Uterus (tissue), 4 donors: ENCODE results near the gene TTLL10. TPM values are rescaled to one million over a fixed set of nuclear protein-coding genes. Genes with fewer than 3 reads are reported as not detected.

Experiments
- DNase-seq, 2 donors: peaks; one replicate each; pipeline ENCODE4 v3.0.0-alpha.2; 2019 to 2020
- H3K27ac ChIP-seq, 2 donors: fragments of 200-600 bp; sonication (generic); 1 replicate in 1 of 2; 2 replicates in 1 of 2; pipeline ENCODE4 v1.5.1; 2016 to 2018
- H3K27me3 ChIP-seq, 2 donors: fragments of 200-600 bp; sonication (generic); one replicate each; pipeline ENCODE4 v1.5.1; 2018 to 2019; ENCODE audit warnings: control low read depth in 1 of 2
- H3K36me3 ChIP-seq, 2 donors: fragments of 200-600 bp; sonication (generic); one replicate each; pipeline ENCODE4 v1.5.1; 2019; ENCODE audit warnings: control low read depth in 1 of 2
- H3K4me1 ChIP-seq, 2 donors: fragments of 200-600 bp; sonication (generic); one replicate each; pipeline ENCODE4 v1.5.1; 2018 to 2019; ENCODE audit warnings: control low read depth in 1 of 2
- H3K4me3 ChIP-seq, 2 donors: fragments of 200-600 bp; sonication (generic); 1 replicate in 1 of 2; 2 replicates in 1 of 2; pipeline ENCODE4 v1.5.1; 2018 to 2019; ENCODE audit warnings: mild to moderate bottlenecking in 1 of 2
- H3K9me3 ChIP-seq, 2 donors: fragments of 200-600 bp; sonication (generic); one replicate each; pipeline ENCODE4 v1.5.1; 2019; ENCODE audit warnings: control low read depth in 1 of 2
- CTCF ChIP-seq, 4 experiments: fragments of 200-600 bp in 2 of 4; fragments of 450-650 bp in 2 of 4; sonication (generic) in 2 of 4; IDR thresholded peaks; one replicate each; pipeline ENCODE4 v1.5.1; 2016 to 2019; ENCODE audit warnings: antibody characterized with exemption in 4 of 4, mild to moderate bottlenecking in 2 of 4, moderate library complexity in 1 of 4
- POLR2A ChIP-seq, 2 donors: fragments of 450-650 bp; IDR thresholded peaks; one replicate each; pipeline ENCODE4 v1.6.1; 2016; ENCODE audit warnings: antibody characterized with exemption in 2 of 2, mild to moderate bottlenecking in 1 of 2, moderate library complexity in 1 of 2
- intact Hi-C: fragments of 100-400 bp; cut with DNase I; formaldehyde crosslinking; loops from one replicate; pipeline ENCODE4 v1.15.1; 2023; ENCODE audit warnings: low total_unique reads
- total RNA-seq, 4 donors: library from RNA; depleted of rRNA in 3 of 4; stranded (reverse); fragments of >200 nt in 3 of 4; gene quantifications; one replicate each; pipeline versions ENCODE4 v1.1.0 to v1.2.4, GENCODE V29; 2014 to 2023
- donor health status: DM: yes; HTN: yes; CAD: no.

Gene TTLL10
- total RNA-seq, 4 donors from 2014 or later: 0.35 to 0.51 TPM; not detected in 2

- no peak for TF ChIP-seq POLR2A (IDR thresholded peaks at IDR 0.05)
- no peak for TF ChIP-seq CTCF (IDR thresholded peaks at IDR 0.05)
- H3K9me3 ChIP-seq: no peaks in the 10 kb centered on the region
- intact Hi-C loops: no loop called here
- no peaks in the 10 kb centered on the region for H3K36me3 ChIP-seq
- peaks cover 0 to 4% of the 10 kb centered on the region in 2 donors for H3K27me3 ChIP-seq
- DNase-seq: no peak
- peaks cover 0 to 20% of the 10 kb centered on the region in 2 donors for H3K4me1 ChIP-seq
- no peak overlapping the region for H3K4me3 ChIP-seq
- no peak overlapping the region for H3K27ac ChIP-seq
Measured at GRCh38 chr1:1203561-1204424, 30.1 kb downstream of the TTLL10 start.

- TF ChIP-seq CTCF (IDR thresholded peaks at IDR 0.05): no peak
- no peak for TF ChIP-seq POLR2A (IDR thresholded peaks at IDR 0.05)
- H3K27ac ChIP-seq: no peak overlapping the region
- peaks cover 0 to 20% of the 10 kb centered on the region in 2 donors for H3K4me1 ChIP-seq
- peaks cover 0 to 4% of the 10 kb centered on the region in 2 donors for H3K27me3 ChIP-seq
- H3K36me3 ChIP-seq: no peaks in the 10 kb centered on the region
- no peaks in the 10 kb centered on the region for H3K9me3 ChIP-seq
- no peak overlapping the region for H3K4me3 ChIP-seq
- intact Hi-C loops: no loop called here
- DNase-seq: no peak
Measured at GRCh38 chr1:1204425-1204920, 30.8 kb downstream of the TTLL10 start.

DNA sequence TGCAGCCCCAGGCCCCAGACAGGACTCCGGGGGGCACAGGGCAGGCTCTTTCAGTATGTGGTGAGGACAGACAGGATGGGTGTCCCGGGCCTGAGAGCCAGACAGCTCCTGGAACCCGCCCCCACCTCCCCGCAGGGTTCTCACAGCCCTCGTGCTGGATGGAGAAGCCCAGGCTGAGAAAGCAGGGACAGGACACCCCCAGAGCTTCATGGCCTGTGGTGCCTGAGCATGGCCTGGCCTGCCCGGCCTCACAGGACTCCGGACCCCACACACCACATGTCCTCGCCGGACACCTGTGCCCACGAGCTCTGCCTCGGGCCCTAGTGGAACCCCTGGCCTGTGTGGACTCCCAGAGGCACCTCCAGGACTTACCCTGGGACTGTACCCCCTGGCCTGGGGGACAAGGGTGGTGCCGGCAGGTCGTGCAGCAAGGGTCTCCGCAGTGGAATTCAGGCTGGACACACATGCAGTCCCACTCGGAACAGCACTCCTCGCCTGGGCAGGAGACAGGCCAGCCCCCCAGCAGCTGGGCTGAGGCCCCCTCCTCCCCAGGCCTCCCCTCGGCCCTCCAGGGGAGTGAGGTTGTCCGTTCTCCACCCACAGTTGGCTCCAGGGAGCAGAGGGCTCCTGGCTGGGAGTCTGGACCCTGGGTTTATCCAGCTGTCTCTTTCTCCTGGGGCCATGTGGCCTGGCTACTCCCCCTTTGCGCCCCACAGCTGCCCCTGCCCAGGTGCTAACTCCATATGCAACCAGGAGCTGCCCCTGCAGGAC is 31.5 kb downstream of the TTLL10 start:
- Histone ChIP-seq H3K4me1 (peaks cover 0 to 20% of the 10 kb centered on the region in 2 donors), H3K9me3 (no peaks in the 10 kb centered on the region), H3K36me3 (no peaks in the 10 kb centered on the region), H3K4me3 (no peak overlapping the region), H3K27me3 (peaks cover 0 to 4% of the 10 kb centered on the region in 2 donors), H3K27ac (no peak overlapping the region)
- intact Hi-C loops: no loop called here
- no peak for DNase-seq
- TF ChIP-seq POLR2A (IDR thresholded peaks at IDR 0.05) (no peak), CTCF (IDR thresholded peaks at IDR 0.05) (no peak)

DNA sequence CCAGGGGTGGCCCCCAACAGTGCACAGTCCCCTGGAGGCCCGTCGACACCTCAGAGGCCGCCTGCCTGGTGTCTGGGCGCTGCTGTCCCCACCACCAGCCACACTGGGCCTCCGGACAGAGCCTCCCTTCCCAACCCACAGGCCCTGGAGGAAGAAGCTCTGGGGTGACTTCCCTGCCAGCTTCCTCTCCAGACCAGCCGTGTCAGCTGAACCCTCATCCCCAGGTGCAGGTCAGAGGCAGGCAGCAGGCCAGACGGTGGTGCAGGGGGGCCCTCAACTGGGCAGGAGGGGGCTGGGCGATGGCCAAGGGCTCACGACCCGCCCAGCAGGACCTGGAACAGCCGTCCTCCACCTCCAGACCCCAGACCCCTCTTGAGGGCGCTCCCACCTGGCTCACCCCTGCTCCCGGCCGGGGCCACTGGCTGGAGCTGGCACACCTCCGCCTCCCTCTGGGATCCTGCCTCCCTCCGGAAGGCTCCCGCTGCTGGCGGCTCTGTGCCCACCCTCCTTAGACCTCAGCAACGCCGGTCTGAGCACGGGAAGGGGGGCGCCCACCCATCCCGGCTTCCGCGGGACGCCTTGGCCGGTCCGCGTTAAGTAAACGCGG is 32.2 kb downstream of the TTLL10 start:
- Histone ChIP-seq H3K36me3 (no peaks in the 10 kb centered on the region), H3K4me3 (no peak overlapping the region), H3K27me3 (peaks cover 0 to 4% of the 10 kb centered on the region in 2 donors), H3K4me1 (peaks cover 0 to 19% of the 10 kb centered on the region in 2 donors), H3K9me3 (no peaks in the 10 kb centered on the region), H3K27ac (no peak overlapping the region)
- TF ChIP-seq POLR2A (IDR thresholded peaks at IDR 0.05) (no peak), CTCF (IDR thresholded peaks at IDR 0.05) (no peak)
- intact Hi-C loops: no loop called here
- no peak for DNase-seq
